Glomerular visceral epithelial cell (primary cell): ENCODE measurements around the gene TUBB6.

Source experiments
- DNase-seq: peaks from one replicate; pipeline ENCODE4 v3.0.0-alpha.2; 2016; ENCODE audit errors: extremely low spot score

Gene TUBB6

GRCh38 chr18:12307701-12308385 is at the start of gene TUBB6:
Gene TUBB6 (plus strand): TSS chr18:12308241. CDS start chr18:12308293, 52 bp downstream.
- peak; percentile 87 for DNase-seq

GRCh38 chr18:12258719-12259705 is 49.0 kb upstream of the TUBB6 start:
- DNase-seq: no peak

- no peak for DNase-seq
These were observed 45.3 kb upstream of the TUBB6 start for GRCh38 chr18:12262748-12263147.

GRCh38 chr18:12264864-12265263 is 43.2 kb upstream of the TUBB6 start:
- DNase-seq: no peak

- peak; percentile 85 for DNase-seq
These were observed 36.4 kb upstream of the TUBB6 start for GRCh38 chr18:12271376-12272235.

- no peak for DNase-seq
These were observed 33.2 kb upstream of the TUBB6 start for GRCh38 chr18:12274793-12275192.

GRCh38 chr18:12276736-12277554 is 31.1 kb upstream of the TUBB6 start:
- DNase-seq: no peak

- no peak for DNase-seq
These were observed 29.8 kb upstream of the TUBB6 start for GRCh38 chr18:12278215-12278671.

- DNase-seq: peak; percentile 89
These were observed 29.0 kb upstream of the TUBB6 start for GRCh38 chr18:12278741-12279682.

GRCh38 chr18:12279781-12280531 is 28.1 kb upstream of the TUBB6 start:
- DNase-seq: no peak

- DNase-seq: peak; percentile 16
These were observed 26.2 kb upstream of the TUBB6 start for GRCh38 chr18:12281861-12282260.

GRCh38 chr18:12282442-12283039 is 25.5 kb upstream of the TUBB6 start:
- DNase-seq: peak; percentile 67

- peak; percentile 53 for DNase-seq
These were observed 24.8 kb upstream of the TUBB6 start for GRCh38 chr18:12283256-12283655.

GRCh38 chr18:12283666-12284065 is 24.4 kb upstream of the TUBB6 start:
- no peak for DNase-seq

- DNase-seq: no peak
These were observed 20.8 kb upstream of the TUBB6 start for GRCh38 chr18:12287131-12287681.

GRCh38 chr18:12287684-12288402 is 20.2 kb upstream of the TUBB6 start:
- peak; percentile 90 for DNase-seq

GRCh38 chr18:12288403-12288755 is 19.7 kb upstream of the TUBB6 start:
- no peak for DNase-seq

GRCh38 chr18:12290086-12290485 is 18.0 kb upstream of the TUBB6 start:
- no peak for DNase-seq
